Esophagus muscularis mucosa (tissue), 4 donors: ENCODE data around the gene EGR4.

Experiments used
- EP300 ChIP-seq: sonication (generic); formaldehyde crosslinking; IDR thresholded peaks from one replicate; pipeline ENCODE4 v1.6.1; 2017; ENCODE audit warnings: antibody characterized with exemption
- POLR2A ChIP-seq: fragments of 450-650 bp; IDR thresholded peaks from one replicate; pipeline ENCODE4 v1.6.1; 2017; ENCODE audit warnings: antibody characterized with exemption, moderate library complexity, mild to moderate bottlenecking, low read depth
- POLR2AphosphoS5 ChIP-seq, 2 donors: sonication (generic); formaldehyde crosslinking; IDR thresholded peaks; one replicate each; pipeline ENCODE4 v1.6.1; 2017; ENCODE audit warnings: antibody characterized with exemption in 2 of 2
- TF ChIP-seq, protein P1 (sequence below), 3 experiments: fragments of 200-600 bp in 2 of 3; fragments of 450-650 bp in 1 of 3; sonication (generic) in 2 of 3; IDR thresholded peaks; one replicate each; pipeline ENCODE4 v1.5.1; 2017 to 2019; ENCODE audit warnings: antibody characterized with exemption in 3 of 3, mild to moderate bottlenecking in 2 of 3, moderate library complexity in 1 of 3

DNA sequence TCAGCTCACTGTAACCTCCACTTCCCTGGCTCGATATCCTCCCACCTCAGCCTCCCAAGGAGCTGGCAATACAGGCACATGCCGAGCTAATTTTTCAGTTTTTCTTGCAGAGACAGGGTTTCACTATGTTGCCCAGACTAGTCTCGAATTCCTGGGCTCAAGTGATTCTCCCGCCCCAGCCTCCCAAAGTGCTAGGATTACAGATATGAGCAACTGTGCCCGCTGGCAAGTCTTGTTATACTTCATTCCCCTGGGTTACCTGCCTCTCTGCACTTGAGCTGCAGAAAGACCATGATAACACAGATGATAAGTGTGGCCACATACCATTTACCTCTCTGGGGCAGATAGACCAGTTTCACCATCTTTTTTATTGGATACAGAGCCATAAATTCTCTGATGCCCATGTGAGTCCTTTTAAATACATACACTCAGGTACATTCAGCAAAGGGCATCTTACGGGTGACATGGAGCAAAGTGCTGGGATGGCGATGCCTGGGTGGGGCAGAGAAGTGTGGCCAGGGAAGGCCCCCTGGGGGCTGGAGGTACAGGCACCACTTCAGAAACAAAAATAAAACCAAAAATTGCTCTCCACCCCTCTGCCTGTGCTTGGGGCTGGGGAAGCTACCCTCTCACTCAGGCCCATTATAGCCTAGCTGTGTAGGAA lies 38.9 kb downstream of the EGR4 start:
- TF ChIP-seq POLR2A (no peak), EP300 (no peak), POLR2AphosphoS5 (IDR thresholded peaks at IDR 0.05) (no peak)
- TF ChIP-seq, protein P1, sequence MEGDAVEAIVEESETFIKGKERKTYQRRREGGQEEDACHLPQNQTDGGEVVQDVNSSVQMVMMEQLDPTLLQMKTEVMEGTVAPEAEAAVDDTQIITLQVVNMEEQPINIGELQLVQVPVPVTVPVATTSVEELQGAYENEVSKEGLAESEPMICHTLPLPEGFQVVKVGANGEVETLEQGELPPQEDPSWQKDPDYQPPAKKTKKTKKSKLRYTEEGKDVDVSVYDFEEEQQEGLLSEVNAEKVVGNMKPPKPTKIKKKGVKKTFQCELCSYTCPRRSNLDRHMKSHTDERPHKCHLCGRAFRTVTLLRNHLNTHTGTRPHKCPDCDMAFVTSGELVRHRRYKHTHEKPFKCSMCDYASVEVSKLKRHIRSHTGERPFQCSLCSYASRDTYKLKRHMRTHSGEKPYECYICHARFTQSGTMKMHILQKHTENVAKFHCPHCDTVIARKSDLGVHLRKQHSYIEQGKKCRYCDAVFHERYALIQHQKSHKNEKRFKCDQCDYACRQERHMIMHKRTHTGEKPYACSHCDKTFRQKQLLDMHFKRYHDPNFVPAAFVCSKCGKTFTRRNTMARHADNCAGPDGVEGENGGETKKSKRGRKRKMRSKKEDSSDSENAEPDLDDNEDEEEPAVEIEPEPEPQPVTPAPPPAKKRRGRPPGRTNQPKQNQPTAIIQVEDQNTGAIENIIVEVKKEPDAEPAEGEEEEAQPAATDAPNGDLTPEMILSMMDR (IDR thresholded peaks at IDR 0.05) = no peak
